Measurements from ENCODE around the gene DCDC2.
"Not testable (repeated sequence)": the region's sequence is repeated elsewhere in the genome, so short reads cannot be mapped to it uniquely, and the experiment has no call there.

DCDC2 gene

GRCh38 chr6:24378473-24379097, 20.7 kb upstream of the DCDC2 start:
- no peak for DNase-seq

GRCh38 chr6:24376871-24377270, 19.0 kb upstream of the DCDC2 start:
- DNase-seq, result no peak

GRCh38 chr6:24374612-24375011, 16.8 kb upstream of the DCDC2 start:
- DNase-seq, result no peak

- not testable (repeated sequence) for DNase-seq
Observed at GRCh38 chr6:24365103-24365633, 7.3 kb upstream of the DCDC2 start.

GRCh38 chr6:24362363-24362762, 4.5 kb upstream of the DCDC2 start:
- DNase-seq, result not testable (repeated sequence)

- DNase-seq, result peak; percentile 74
Observed at GRCh38 chr6:24359640-24360454, 2.0 kb upstream of the DCDC2 start.

- no peak for DNase-seq
Observed at GRCh38 chr6:24358219-24358821, 461 bp upstream of the DCDC2 start.

- DNase-seq, result no peak
Observed at GRCh38 chr6:24356310-24356973, 1.4 kb downstream of the DCDC2 start.

GRCh38 chr6:24355393-24355792, 2.5 kb downstream of the DCDC2 start:
- no peak for DNase-seq

- DNase-seq, result no peak
Observed at GRCh38 chr6:24353861-24354260, 4.0 kb downstream of the DCDC2 start.

- no peak for DNase-seq
Observed at GRCh38 chr6:24352434-24352833, 5.4 kb downstream of the DCDC2 start.

- DNase-seq, result no peak
Observed at GRCh38 chr6:24344976-24345375, 12.9 kb downstream of the DCDC2 start.

GRCh38 chr6:24340998-24341938, 16.6 kb downstream of the DCDC2 start:
- DNase-seq, result no peak

- no peak for DNase-seq
Observed at GRCh38 chr6:24339932-24340331, 17.9 kb downstream of the DCDC2 start.

GRCh38 chr6:24334285-24334684, 23.6 kb downstream of the DCDC2 start:
- no peak for DNase-seq

GRCh38 chr6:24332317-24332716, 25.5 kb downstream of the DCDC2 start:
- DNase-seq, result no peak

- no peak for DNase-seq
Observed at GRCh38 chr6:24330137-24330732, 27.6 kb downstream of the DCDC2 start.

- DNase-seq, result no peak
Observed at GRCh38 chr6:24329451-24329850, 28.4 kb downstream of the DCDC2 start.

- no peak for DNase-seq
Observed at GRCh38 chr6:24329022-24329421, 28.8 kb downstream of the DCDC2 start.

GRCh38 chr6:24327756-24328155, 30.1 kb downstream of the DCDC2 start:
- DNase-seq, result peak; percentile 4

- DNase-seq, result no peak
Observed at GRCh38 chr6:24325978-24326377, 31.9 kb downstream of the DCDC2 start.

- no peak for DNase-seq
Observed at GRCh38 chr6:24324617-24325016, 33.2 kb downstream of the DCDC2 start.

Data from NCI-H1694 treated with DMSO at 0.1 percent for 48 hours (cell line).